Smooth muscle cell (in vitro differentiated cells): ENCODE results near the gene SPOCK2. TPM values are rescaled to one million over a fixed set of nuclear protein-coding genes. Genes with fewer than 3 reads are reported as not detected.
"Not testable (repeated sequence)": the region's sequence is repeated elsewhere in the genome, so short reads cannot be mapped to it uniquely, and the experiment has no call there.

Experiments used
- DNase-seq: peaks from one replicate; lab custom pipeline; 2025; ENCODE audit not compliant: unreplicated experiment; lab: John Stamatoyannopoulos, UW
- H2AFZ ChIP-seq: fragments of 200-600 bp; sonication (generic); 2 replicates; pipeline ENCODE4 v1.6.0; 2016; ENCODE audit warnings: antibody characterized with exemption, low read depth, mild to moderate bottlenecking
- H3F3A ChIP-seq: fragments of 200-600 bp; sonication (generic); 2 replicates; pipeline ENCODE4 v1.6.0; 2017; ENCODE audit warnings: antibody characterized with exemption, low read depth
- H3K27ac ChIP-seq: fragments of 200-600 bp; sonication (generic); 2 replicates; pipeline ENCODE4 v1.5.1; 2016; ENCODE audit warnings: low read depth, mild to moderate bottlenecking
- H3K27me3 ChIP-seq: fragments of 200-600 bp; sonication (generic); 2 replicates; pipeline ENCODE4 v1.6.1; 2016; ENCODE audit warnings: low read depth, mild to moderate bottlenecking
- H3K36me3 ChIP-seq: fragments of 200-600 bp; sonication (generic); 2 replicates; pipeline ENCODE4 v1.5.1; 2016; ENCODE audit warnings: low read depth
- H3K4me1 ChIP-seq: fragments of 200-600 bp; sonication (generic); 2 replicates; pipeline ENCODE4 v1.5.1; 2016; ENCODE audit warnings: low read depth
- H3K4me2 ChIP-seq: fragments of 200-600 bp; sonication (generic); 2 replicates; pipeline ENCODE4 v1.6.0; 2016; ENCODE audit warnings: mild to moderate bottlenecking
- H3K4me3 ChIP-seq: fragments of 200-600 bp; sonication (generic); 2 replicates; pipeline ENCODE4 v1.5.1; 2016; ENCODE audit warnings: mild to moderate bottlenecking
- H3K79me2 ChIP-seq: fragments of 200-600 bp; sonication (generic); 2 replicates; pipeline ENCODE4 v1.6.0; 2016; ENCODE audit warnings: low read depth, mild to moderate bottlenecking
- H3K9ac ChIP-seq: fragments of 200-600 bp; sonication (generic); 2 replicates; pipeline ENCODE4 v1.6.0; 2016; ENCODE audit warnings: low read depth
- H3K9me3 ChIP-seq: fragments of 200-600 bp; sonication (generic); replicated peaks from 2 replicates; pipeline ENCODE4 v1.5.1; 2016; ENCODE audit warnings: low read depth
- H4K20me1 ChIP-seq: fragments of 200-600 bp; sonication (generic); 2 replicates; pipeline ENCODE4 v1.6.0; 2016; ENCODE audit warnings: low read depth
- WGBS: methylation state at CpG from one replicate; pipeline ENCODE4 v1.1.7; 2016; ENCODE audit warnings: low lambda C conversion rate; 5-methylcytosine and 5-hydroxymethylcytosine counted together
- polyA plus RNA-seq: library from polyadenylated mRNA; unstranded; fragments of >200 nt; fragmentation: Nextera tagmentation; extraction: Ambion mirVana; gene quantifications from 2 replicates; pipeline ENCODE4 v1.2.1, GENCODE V29; 2016
- total RNA-seq: library from RNA; depleted of rRNA; stranded (reverse); fragments of >200 nt; gene quantifications from 2 replicates; pipeline ENCODE4 v1.2.3, GENCODE V29; 2014
- TF ChIP-seq, protein P1 (sequence below): fragments of 200-600 bp; sonication (generic); IDR thresholded peaks from 2 replicates; pipeline ENCODE4 v1.5.1; 2017; ENCODE audit warnings: borderline replicate concordance, mild to moderate bottlenecking, antibody characterized with exemption; ENCODE audit not compliant: insufficient read depth, poor library complexity, severe bottlenecking

The SPOCK2 gene
- total and polyA plus RNA-seq, 2 experiments from 2014 or later, result 1.1 TPM; not detected in 1

DNA sequence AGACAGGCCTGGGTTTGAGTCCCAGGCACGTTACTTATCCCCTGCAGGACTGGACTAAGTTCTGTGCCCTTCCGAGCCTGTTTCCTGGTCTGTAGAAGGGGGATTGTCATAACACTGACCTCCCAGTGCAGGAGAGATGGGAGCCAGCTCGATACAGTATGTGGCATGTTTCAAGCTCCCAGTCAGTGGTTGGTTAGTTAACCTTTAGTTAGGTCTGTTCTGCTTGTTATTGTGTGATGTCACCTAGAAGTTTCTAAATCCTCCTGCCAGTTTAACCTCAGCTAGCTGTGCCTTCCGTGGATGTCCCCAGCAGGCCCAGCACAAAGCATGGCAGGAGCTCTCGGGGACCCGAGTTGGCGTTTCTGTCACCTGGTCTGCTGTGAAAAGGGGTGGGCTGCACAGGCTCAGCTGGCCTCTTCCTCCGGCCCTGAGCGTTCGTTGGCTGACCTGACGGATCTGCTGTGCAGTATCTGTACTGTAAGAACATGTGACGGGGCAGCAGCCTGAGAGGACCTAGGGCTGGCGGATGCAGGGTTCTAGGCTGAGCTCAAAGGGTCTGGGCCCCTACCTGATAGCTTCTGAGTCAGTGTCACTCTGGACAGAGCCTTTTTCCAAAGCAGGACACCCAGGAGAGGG, 53.0 kb downstream of the SPOCK2 start:
- no peak for DNase-seq
- Histone ChIP-seq H3F3A (no peaks in the 10 kb centered on the region), H4K20me1 (no peaks in the 10 kb centered on the region), H3K4me3 (no peak overlapping the region), H3K9me3 (no peaks in the 10 kb centered on the region), H3K79me2 (no peaks in the 10 kb centered on the region), H3K4me2 (no peak overlapping the region), H2AFZ (no peak overlapping the region), H3K9ac (no peak overlapping the region), H3K4me1 (peaks cover 9% of the 10 kb centered on the region), H3K36me3 (no peaks in the 10 kb centered on the region), H3K27me3 (no peaks in the 10 kb centered on the region), H3K27ac (no peak overlapping the region)
- 89% methylated on average over 13 of the region's 13 CpGs for WGBS
- TF ChIP-seq, protein P1, sequence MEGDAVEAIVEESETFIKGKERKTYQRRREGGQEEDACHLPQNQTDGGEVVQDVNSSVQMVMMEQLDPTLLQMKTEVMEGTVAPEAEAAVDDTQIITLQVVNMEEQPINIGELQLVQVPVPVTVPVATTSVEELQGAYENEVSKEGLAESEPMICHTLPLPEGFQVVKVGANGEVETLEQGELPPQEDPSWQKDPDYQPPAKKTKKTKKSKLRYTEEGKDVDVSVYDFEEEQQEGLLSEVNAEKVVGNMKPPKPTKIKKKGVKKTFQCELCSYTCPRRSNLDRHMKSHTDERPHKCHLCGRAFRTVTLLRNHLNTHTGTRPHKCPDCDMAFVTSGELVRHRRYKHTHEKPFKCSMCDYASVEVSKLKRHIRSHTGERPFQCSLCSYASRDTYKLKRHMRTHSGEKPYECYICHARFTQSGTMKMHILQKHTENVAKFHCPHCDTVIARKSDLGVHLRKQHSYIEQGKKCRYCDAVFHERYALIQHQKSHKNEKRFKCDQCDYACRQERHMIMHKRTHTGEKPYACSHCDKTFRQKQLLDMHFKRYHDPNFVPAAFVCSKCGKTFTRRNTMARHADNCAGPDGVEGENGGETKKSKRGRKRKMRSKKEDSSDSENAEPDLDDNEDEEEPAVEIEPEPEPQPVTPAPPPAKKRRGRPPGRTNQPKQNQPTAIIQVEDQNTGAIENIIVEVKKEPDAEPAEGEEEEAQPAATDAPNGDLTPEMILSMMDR, result no peak

DNA sequence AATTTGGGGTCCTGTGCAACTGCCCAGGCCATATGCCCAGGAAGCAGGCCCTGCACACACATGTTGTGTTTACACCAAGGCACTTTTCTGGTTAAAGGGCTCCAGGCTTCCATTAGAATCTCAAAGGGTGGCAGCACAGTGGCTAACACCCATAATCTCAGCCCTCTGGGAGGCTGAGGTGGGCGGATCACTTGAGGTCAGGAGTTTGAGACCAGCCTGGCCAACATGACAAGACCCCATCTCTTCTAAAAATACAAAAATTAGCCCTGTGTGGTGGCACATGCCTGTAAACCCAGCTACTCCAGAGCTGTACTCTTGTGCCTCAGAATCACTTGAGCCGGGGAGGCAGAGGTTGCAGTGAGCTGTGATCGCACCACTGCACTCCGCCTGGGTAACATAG, 53.6 kb downstream of the SPOCK2 start:
- H3K79me2 ChIP-seq, result no peaks in the 10 kb centered on the region
- DNase-seq, result no peak
- no peaks in the 10 kb centered on the region for H4K20me1 ChIP-seq
- WGBS, result 99% methylated on average over 4 of the region's 4 CpGs
- no peaks in the 10 kb centered on the region for H3K9me3 ChIP-seq
- no peaks in the 10 kb centered on the region for H3K27me3 ChIP-seq
- no peaks in the 10 kb centered on the region for H3K36me3 ChIP-seq
- H3K4me2 ChIP-seq, result no peak overlapping the region
- H3K27ac ChIP-seq, result no peak overlapping the region
- TF ChIP-seq, protein P1, result no peak
- no peaks in the 10 kb centered on the region for H3F3A ChIP-seq
- H2AFZ ChIP-seq, result no peak overlapping the region
- H3K9ac ChIP-seq, result no peak overlapping the region
- peaks cover 9% of the 10 kb centered on the region for H3K4me1 ChIP-seq
- no peak overlapping the region for H3K4me3 ChIP-seq

DNA sequence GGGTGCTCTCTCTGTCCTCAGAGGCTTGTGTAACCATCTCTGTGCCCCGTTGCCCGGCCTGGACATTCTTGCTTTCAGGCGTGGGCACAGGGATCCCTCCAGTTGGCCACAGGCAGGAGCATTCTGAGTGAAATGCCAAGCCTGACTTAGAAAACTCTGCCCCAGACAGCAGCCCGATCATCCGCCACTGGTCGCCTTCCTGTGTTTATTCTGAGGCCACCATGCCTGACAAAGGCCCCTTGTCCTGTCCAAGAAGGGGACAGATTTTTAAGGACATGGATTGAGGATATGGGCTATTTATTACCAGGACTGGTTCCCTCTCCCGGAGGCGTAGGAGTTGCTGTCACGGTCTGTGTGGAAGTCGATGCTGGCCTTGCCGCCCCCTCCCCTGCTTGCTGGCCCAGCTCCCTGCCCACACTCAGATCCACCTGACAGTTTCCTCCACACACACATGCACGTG, 54.3 kb downstream of the SPOCK2 start:
- 82% methylated on average over 12 of the region's 12 CpGs for WGBS
- H3K4me2 ChIP-seq, result no peak overlapping the region
- TF ChIP-seq, protein P1, result no peak

DNA sequence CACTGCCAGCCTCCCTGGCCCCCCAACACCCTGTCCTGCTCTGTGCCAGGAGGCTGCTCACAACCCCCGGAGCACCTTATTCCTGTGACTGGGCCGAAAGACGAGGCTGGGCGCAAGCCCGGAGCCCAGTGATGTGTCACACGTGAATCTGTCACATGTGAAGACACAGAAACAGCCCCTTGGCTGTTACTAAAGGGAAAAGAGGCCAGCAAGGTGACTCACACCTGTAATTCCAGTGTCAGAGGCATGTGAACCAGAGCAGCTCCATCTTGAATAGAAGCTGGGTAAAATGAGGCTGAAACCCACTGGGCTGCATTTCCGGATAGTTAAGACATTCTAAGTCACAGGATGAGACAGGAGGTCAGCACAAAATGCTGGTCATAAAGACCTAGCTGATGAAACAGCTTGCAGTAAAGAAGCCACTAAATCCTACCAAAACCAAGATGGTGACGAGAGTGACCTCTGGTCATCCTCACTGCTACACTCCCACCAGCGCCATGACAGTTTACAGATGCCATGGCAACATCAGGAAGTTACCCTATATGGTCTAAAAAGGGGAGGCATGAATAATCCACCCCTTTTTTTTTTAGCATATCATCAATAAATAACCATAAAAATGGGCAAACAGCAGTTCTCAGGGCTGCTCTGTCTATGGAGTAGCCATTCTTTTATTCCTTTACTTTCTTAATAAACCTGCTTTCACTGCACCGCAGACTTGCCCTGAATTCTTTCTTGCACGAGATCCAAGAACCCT, 55.8 kb downstream of the SPOCK2 start:
- H3K9me3 ChIP-seq, H3K9ac ChIP-seq, H2AFZ ChIP-seq, H3K27me3 ChIP-seq, H3K36me3 ChIP-seq, H3K4me1 ChIP-seq, H3K4me3 ChIP-seq, H3K4me2 ChIP-seq, H3K79me2 ChIP-seq, H4K20me1 ChIP-seq, H3K27ac ChIP-seq, DNase-seq, H3F3A ChIP-seq: not testable (repeated sequence)
- 72% methylated on average over 11 of the region's 11 CpGs for WGBS

More for the DNA sequence above, 54.3 kb downstream of the SPOCK2 start:
- no peak for DNase-seq
- Histone ChIP-seq H4K20me1 (no peaks in the 10 kb centered on the region), H2AFZ (no peak overlapping the region), H3K9me3 (no peaks in the 10 kb centered on the region), H3K36me3 (no peaks in the 10 kb centered on the region), H3F3A (no peaks in the 10 kb centered on the region), H3K27me3 (no peaks in the 10 kb centered on the region), H3K4me1 (peaks cover 9% of the 10 kb centered on the region), H3K27ac (no peak overlapping the region), H3K79me2 (no peaks in the 10 kb centered on the region), H3K4me3 (no peak overlapping the region), H3K9ac (no peak overlapping the region)
